Fibroblast of skin of left biceps (primary cell): ENCODE data around the gene SALL1.

Experiments
- DNase-seq, 2 experiments: peaks; one replicate each; pipeline ENCODE4 v3.0.0-alpha.2; 2013; ENCODE audit warnings: low read depth in 2 of 2

Gene SALL1

GRCh38 chr16:51150888-51151320 lies at the start of gene SALL1:
TSS of gene SALL1 (minus strand) at chr16:51151270. CDS start at chr16:51151241, 29 bp downstream.
- no peak for DNase-seq

GRCh38 chr16:51200793-51201192 lies 49.7 kb upstream of the SALL1 start:
- DNase-seq: no peak

GRCh38 chr16:51197953-51198748 lies 47.1 kb upstream of the SALL1 start:
- no peak for DNase-seq

DNA sequence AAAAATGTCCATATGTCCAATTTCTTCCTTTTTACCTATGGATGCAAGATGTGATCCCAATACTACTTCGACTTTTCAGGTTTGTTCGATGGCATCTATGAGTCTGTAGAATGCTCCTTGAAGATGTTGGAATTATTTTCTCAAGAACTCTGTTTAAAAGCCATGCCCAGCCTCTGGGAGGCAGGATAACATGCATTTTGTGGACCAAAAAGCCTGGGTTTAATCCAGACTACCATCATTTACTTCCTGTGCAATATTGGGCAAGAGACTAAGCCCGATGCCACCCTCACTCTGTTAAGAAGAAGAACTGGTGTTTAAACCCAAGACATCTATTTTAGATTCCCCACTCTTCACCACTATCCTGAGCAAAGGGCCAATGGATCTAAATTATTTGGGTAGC lies 42.8 kb upstream of the SALL1 start:
- no peak for DNase-seq

DNA sequence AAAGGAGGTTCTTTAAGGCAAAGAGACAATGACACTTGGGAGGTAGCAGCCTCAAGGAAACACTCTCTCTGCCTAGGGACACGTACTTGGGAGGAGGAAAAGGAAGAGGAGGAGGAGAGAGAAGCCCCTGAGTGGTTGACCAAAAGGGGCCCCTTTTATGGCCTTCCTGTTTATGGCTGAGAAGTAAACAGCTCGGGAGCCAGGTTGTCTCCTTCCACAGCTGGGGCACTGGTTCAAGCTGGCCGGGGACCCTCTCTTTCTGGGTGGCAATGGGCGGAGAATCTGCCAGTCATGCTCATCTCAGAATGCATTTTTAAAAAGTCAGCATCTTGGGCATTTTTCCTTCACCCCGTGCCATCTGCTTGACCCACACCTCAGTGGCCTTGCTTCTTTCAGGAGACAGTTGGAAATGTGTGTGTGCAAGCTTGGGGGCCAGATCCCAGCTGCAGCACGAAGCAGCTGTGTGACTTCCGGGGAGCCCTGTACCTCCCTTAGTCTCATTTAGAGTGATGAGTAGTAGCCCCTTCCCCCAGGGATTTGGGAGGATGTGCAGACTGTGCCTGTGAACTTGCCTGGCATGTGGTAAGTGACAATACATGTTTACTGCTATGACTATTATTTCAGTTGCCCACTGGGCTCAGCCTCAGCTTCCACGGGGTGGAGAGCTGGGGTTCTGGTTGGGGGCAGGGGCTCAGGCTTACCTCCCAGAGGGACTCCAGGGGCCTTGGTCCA lies 33.8 kb upstream of the SALL1 start:
- no peak for DNase-seq

GRCh38 chr16:51181503-51181811 lies 30.4 kb upstream of the SALL1 start:
- no peak for DNase-seq

GRCh38 chr16:51180719-51181502 lies 29.8 kb upstream of the SALL1 start:
- no peak for DNase-seq

DNA sequence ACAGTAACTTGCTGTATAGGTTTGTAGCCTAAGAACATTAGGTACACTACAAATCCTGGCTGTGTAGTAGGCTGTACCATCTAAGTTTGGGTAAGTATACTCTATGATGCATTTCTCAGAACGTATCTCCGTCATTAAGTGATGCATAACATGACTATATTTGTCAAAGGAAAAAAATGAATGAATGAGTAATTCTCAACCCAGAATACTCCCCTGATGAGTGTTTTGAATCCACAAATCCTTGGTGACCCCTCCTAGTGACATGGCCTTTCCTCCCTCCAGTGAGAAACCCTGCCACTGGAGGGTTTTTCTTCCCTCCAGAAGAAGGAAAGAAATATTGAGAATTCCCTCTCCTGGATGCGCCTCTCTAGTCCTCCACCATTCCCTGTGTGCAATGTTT lies 24.0 kb upstream of the SALL1 start:
- no peak for DNase-seq

DNA sequence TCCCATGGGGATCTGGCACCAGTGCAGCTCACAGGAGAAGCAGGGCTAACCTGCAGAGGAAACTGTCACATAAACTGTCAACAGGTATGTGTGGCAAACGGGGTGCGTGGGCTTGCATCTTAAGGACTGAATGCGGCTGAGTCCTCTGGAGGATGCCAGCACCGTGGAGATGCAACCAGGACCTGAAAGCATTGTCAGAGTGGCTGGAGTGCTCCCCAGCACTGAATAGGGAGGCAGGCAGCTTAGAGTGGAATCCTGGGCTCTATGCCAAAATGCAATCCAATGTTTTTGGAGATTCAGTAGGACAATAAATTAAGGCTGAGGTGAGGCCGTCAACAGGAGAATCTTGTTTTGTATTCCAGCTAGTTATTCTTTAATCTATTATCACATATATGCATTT lies 21.3 kb upstream of the SALL1 start:
- no peak for DNase-seq

DNA sequence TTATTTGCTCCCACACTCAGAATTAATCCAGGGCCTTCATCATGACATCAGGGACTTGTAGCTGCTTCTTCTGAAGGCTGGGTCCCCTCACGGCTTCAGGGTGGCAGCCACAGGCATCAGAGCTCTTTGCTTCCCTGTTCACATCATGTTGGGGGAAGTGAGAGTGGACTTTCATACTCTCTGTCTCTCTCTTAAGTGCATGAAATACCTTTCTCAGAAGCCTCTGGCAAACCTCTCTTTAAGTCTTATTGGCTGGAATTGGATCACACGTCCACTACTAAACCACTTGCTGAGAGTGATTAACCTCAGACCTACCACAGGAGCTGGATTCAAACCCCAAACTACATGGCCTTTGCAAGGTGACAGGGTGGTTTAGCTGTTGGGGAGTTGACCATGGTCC lies 17.7 kb upstream of the SALL1 start:
- no peak for DNase-seq

DNA sequence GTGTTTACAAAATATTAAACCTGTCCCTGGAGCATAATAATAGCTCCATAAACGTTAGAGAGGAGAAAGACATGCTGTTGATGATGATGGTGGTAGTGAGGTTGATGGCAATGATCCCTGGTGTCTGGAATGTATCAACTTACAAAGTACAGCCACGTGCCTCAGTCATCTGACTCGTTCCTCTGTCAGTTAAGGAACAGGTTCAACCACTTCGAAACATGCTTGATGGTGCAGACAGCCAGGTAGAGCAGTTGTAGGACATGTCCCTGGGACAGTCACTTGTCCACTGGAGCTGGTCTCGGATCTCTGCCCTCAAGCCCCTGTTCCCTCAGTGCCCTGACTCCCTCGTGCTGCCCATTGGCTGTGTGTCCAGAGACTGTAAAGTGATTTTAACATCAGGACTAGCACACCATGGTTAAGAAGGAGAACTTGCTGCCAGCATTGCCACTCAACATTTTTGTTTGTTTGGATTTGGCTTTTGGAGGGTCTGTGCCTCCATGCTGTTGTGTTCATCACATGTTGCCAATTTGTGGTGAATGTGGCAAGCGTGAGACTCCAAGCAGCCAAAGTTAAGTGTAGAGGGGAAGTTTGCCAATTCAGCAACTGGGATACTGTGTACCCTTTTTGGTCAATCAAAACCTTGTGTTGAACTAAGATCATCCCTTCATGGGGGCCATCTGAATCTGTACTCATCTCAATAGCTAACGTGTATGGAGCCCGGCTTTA lies 16.3 kb upstream of the SALL1 start:
- no peak for DNase-seq

GRCh38 chr16:51166541-51166940 lies 15.5 kb upstream of the SALL1 start:
- DNase-seq: no peak

DNA sequence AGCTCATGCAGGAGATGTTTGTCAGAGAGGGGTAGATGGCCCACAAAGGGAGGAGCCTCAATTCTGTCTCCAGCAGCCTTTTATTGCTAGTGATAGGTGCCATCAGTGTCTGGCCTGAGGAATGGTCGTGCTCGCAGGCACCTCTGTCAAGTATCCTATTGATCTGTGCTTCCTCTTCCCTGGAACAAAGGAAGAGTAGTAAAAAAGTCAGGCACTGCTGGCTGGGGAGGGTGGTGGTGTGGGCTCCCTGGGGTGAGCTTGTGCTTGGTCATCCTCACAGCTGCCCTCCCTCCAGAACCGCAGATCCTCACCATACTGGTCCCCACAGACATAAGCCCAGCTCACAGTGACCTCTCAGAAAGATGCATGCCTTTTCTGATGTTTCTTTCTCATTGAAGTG lies 15.0 kb upstream of the SALL1 start:
- DNase-seq: no peak

GRCh38 chr16:51165043-51165442 lies 14.0 kb upstream of the SALL1 start:
- DNase-seq: no peak

GRCh38 chr16:51164574-51164973 lies 13.5 kb upstream of the SALL1 start:
- DNase-seq: no peak

- DNase-seq: no peak
Observed at GRCh38 chr16:51163894-51164566, 13.0 kb upstream of the SALL1 start.

GRCh38 chr16:51163366-51163765 lies 12.3 kb upstream of the SALL1 start:
- DNase-seq: no peak

GRCh38 chr16:51161440-51162195 lies 10.5 kb upstream of the SALL1 start:
- DNase-seq: no peak

DNA sequence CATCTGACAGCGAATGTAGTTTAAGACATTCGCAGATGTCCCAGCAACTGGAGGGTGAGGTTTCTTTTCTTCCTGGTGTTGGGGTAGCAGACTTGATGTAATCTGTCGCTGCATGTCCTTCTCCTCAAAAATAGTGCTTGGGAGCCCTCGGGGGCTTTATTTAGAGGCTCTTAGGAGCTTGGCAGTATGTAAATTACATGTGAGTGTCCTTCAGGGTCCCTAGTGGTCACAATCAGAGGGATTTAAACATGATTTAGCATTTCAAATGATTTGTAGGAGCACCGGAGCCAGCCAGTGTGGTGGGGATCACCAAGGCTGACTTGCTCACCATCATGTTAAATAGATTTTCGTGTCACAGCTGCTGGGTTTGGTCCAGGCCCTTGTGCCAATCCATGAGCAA lies 8.8 kb upstream of the SALL1 start:
- no peak for DNase-seq

- no peak for DNase-seq
Observed at GRCh38 chr16:51159296-51159695, 8.2 kb upstream of the SALL1 start.

DNA sequence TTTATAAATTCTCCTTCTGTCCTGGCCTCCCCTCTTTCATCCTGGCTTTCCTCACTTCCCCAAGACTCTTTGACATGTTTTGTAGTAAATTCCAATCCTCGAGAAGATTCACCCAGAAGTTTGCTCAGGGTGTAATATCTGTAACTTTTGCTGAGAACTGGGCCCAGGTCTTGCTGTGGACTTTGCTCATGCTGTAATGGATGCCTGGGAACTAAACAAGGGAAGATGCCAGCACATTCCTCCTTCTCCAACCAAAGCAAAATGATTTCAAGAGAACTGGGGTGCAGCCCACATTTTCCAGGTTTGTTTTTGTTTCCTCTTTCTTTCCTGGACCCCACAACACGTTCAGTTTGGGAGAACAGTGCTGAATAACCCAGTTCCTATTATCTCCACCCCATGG lies 6.6 kb upstream of the SALL1 start:
- no peak for DNase-seq
